Measurements from ENCODE around the gene MYBPC3.

DNA sequence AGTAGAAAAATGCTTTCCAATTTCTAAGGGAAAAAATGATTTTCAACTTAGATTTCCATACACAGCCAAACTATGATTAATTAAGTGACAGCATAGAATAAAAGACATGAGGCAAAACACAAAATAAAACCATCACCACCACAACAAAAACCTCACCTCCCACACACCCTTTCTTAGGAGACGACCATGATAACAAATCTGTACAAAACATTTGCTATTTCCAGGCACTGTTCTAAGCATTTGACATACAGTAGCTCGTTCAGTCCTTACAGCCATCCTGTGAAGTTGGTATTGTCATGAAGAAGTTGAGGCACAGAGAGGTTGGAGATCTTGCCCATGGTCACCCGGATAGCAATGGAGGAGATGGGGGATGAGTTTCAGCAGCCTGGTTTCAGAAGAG lies 17.2 kb upstream of the MYBPC3 start:
- TF ChIP-seq, protein P1, sequence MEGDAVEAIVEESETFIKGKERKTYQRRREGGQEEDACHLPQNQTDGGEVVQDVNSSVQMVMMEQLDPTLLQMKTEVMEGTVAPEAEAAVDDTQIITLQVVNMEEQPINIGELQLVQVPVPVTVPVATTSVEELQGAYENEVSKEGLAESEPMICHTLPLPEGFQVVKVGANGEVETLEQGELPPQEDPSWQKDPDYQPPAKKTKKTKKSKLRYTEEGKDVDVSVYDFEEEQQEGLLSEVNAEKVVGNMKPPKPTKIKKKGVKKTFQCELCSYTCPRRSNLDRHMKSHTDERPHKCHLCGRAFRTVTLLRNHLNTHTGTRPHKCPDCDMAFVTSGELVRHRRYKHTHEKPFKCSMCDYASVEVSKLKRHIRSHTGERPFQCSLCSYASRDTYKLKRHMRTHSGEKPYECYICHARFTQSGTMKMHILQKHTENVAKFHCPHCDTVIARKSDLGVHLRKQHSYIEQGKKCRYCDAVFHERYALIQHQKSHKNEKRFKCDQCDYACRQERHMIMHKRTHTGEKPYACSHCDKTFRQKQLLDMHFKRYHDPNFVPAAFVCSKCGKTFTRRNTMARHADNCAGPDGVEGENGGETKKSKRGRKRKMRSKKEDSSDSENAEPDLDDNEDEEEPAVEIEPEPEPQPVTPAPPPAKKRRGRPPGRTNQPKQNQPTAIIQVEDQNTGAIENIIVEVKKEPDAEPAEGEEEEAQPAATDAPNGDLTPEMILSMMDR (IDR thresholded peaks at IDR 0.05; ENCODE audit: low read depth, low read length) = no peak
- TF ChIP-seq POLR2A (IDR thresholded peaks at IDR 0.05; ENCODE audit: extremely low read depth, insufficient read length) = no peak
- TF ChIP-seq, protein P2, sequence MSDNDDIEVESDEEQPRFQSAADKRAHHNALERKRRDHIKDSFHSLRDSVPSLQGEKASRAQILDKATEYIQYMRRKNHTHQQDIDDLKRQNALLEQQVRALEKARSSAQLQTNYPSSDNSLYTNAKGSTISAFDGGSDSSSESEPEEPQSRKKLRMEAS (IDR thresholded peaks at IDR 0.05; ENCODE audit: low read depth, low read length) = no peak
- TF ChIP-seq MYC (IDR thresholded peaks at IDR 0.05; ENCODE audit: low read depth, low read length) = no peak

All from NB4 (cell line).